D721Med (cell line): ENCODE measurements around the gene USF1.

ENCODE experiments used
- DNase-seq: peaks from one replicate; pipeline ENCODE4 v3.0.0; 2011; ENCODE audit warnings: low spot score; ENCODE audit not compliant: insufficient read length
- FAIRE-seq: peaks from 2 replicates; lab custom pipeline; 2011; peaks lifted over from hg19 to GRCh38; lab: Jason Lieb, UNC
- TF ChIP-seq, protein P1 (sequence below): IDR thresholded peaks from 2 replicates; pipeline ENCODE4 v1.5.1; 2012; ENCODE audit warnings: mild to moderate bottlenecking, control low read depth; ENCODE audit not compliant: insufficient read depth; ENCODE audit errors: missing control alignments

The USF1 gene

DNA sequence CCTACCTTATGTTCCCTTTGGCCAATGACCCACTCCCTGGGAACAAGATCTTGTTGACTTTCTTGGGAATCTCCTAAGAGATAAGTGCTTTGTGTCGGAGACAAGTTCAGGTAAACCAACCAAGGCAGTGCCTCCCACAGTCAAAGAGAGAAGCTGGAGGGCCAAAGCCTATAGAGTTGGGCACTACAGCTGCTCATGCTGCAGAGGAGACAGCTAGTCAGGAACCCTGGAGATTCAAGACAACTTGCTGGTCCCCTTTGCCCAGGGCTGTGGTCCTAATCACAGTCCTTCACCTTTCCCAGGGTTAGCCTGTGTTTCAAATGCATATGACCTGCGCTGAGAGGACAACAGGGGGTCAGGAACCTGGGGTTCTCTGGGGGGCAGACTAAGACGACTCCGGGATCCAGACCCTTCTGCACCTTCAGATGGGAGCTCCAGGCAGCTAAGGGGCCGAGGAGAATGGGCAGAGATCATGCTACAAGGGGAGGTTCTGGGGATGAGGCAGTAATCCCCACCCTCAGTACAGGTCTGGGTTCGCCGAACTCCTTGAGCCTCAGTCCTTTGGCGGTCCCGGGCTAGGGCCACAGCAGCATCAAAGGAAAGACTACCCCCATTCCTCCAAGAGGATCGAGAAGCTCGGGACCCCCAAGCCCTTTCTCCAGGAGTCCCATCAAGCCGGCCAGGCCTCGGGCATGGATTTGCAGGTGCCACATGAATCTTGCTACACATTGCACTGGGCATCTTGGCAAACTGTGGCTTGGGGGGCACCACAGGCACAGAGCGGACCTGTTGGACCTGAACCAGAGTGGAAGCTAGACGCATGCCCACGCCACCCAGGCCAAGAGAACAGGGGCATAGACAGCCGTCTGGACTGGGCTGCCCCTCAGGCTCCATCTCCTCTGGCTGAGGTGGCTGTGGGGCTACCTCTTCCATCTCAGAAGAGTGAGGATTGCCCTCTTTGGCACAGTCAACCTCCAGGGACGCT, 2.0 kb upstream of the USF1 start:
- TF ChIP-seq, protein P1, sequence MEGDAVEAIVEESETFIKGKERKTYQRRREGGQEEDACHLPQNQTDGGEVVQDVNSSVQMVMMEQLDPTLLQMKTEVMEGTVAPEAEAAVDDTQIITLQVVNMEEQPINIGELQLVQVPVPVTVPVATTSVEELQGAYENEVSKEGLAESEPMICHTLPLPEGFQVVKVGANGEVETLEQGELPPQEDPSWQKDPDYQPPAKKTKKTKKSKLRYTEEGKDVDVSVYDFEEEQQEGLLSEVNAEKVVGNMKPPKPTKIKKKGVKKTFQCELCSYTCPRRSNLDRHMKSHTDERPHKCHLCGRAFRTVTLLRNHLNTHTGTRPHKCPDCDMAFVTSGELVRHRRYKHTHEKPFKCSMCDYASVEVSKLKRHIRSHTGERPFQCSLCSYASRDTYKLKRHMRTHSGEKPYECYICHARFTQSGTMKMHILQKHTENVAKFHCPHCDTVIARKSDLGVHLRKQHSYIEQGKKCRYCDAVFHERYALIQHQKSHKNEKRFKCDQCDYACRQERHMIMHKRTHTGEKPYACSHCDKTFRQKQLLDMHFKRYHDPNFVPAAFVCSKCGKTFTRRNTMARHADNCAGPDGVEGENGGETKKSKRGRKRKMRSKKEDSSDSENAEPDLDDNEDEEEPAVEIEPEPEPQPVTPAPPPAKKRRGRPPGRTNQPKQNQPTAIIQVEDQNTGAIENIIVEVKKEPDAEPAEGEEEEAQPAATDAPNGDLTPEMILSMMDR: no peak
- FAIRE-seq (no peak), DNase-seq (no peak)

DNA sequence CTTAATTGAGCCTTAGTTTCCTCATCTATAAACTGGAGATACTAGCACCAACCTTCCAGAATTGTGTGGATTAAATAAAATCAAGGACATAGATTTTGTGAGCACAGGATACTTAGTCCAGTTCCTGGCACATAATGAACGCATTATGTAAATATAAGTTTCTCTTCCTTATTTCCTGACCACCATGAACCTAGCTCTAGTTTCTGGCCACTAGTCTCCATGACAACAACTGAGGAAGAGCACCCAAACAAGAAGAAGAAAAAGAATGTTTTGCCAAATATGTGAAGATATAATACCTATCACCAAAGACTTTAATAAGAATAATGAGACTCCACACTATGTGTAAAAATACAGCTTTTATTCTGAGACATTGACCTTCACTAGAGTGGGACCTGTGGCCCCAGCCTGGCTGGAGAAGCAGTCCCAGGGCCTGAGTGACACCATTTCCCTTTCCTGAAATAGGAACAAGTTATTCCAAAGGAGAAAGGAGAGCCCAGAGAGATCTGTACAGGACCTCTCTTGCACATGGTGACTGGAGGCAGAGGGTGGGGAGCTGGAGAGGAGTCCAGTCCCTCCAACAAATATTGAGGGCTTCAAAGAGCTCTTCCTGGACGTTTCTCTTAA, 940 bp upstream of the USF1 start:
- FAIRE-seq (no peak), DNase-seq (no peak)
- TF ChIP-seq, protein P1: no peak

DNA sequence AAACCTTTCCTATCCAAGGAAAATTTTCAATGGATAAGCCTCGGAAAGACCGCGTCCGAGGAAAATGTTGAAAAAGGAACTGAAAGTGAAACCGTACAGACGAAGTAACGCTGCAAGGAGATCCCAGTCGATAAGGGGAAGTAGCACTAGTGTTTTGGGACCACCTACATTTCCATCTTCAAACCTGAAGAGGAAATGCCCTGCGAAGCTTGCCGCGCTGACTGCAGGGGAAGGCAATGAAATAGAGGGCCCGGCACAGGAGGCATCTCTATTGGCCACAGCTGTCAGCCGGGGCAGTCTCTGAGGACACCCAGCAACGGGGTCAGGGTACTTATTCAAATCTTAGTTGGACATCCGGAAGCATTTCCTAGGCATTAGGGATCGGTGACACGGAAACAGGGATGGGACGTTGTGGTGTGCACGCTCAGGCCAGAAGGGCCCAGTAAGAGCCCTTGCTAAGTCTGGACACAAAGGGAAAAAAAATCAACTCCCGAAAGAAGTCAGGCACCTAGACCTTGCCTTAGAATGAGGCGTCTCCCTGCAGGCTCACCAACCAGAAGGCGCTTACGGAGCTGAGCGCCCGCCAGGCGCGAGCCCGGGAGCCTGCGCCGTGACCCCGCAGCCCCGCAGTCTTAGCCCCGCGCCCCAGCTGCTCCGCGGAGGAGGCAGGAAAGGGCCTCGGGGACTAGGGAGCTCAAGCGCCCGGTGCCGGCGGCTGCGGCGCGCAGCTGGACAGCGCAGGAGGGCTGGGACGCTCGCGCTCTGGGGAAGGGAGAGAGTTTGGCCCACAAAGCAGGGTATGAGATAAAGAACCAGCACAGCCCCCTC, 655 bp downstream of the USF1 start:
- FAIRE-seq (no peak), DNase-seq (no peak)
- TF ChIP-seq, protein P1: no peak

DNA sequence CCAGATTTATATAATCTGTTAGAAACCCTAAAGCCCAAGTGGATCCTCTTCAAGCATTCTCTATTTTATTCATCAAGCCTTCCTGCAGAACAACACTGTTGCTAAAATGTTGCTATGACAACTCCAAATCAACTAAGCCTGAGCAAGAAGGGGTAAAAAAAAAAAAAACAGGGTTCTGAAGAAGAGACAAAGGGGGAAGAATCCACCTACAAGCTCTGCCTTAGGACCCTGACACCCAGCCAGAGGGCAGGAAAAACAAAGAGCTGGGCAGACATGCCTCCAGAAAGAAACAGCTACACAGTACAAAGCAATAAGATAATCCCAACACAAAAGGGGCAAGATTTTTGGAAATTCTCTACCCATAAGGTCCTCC, 1.3 kb downstream of the USF1 start:
- TF ChIP-seq, protein P1: no peak
- no peak for FAIRE-seq
- no peak for DNase-seq

DNA sequence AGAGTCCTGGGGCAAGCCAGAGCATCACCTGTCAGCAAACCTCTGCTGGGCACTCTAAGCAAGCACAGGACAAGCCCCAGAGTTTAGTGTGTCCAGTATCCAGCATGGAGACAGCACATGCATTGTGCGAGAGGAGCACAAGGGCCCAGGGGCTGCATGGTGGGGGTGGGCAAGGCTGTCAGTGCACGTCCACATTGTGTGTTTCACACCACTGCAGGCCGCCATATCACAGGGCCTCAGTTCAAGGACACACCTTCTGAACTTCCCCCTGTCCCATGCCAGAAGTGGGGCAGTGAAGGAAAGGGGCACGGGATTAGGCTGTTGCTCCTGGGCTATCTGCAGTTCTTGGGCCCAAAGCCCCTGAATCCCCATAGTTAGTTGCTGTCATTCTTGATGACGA, 6.2 kb downstream of the USF1 start:
- no peak for FAIRE-seq
- DNase-seq: no peak
- TF ChIP-seq, protein P1: no peak

DNA sequence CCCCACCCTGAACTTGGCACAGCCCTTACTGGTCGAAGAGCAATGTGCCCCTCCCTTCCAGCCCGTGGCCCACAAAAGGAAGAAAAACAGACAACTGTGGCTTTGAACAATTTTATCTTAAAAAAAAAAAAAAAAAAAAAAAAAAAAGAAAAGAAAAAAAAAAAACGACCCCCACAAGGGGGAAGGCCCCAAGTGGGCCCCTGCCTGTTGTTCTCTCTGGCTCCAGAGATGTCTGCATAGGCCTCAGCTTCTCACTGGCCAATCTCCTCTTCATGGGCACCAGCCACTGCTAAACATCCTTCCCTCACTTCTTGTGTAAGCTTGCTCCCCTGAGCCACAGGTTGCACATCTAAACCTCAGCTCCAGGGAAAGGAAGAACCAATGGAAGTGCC, 6.6 kb downstream of the USF1 start:
- TF ChIP-seq, protein P1: no peak
- no peak for FAIRE-seq
- no peak for DNase-seq
